GM12891 (cell line): Measurements from ENCODE around the gene GLIS1.

Source experiments
- POLR2A ChIP-seq: IDR thresholded peaks from 2 replicates; pipeline ENCODE4 v1.6.1; 2011; ENCODE audit warnings: low read depth, low read length, control low read depth
- POLR2AphosphoS5 ChIP-seq: IDR thresholded peaks from 2 replicates; pipeline ENCODE4 v1.6.1; 2011; ENCODE audit warnings: low read depth, low read length, control low read depth
- POU2F2 ChIP-seq: IDR thresholded peaks from 2 replicates; pipeline ENCODE4 v1.6.1; 2011; ENCODE audit warnings: low read depth, mild to moderate bottlenecking, control low read depth, low read length, moderate library complexity
- TAF1 ChIP-seq: IDR thresholded peaks from 2 replicates; pipeline ENCODE4 v1.6.1; 2011; ENCODE audit warnings: low read depth, low read length, control low read depth

GRCh38 chr1:53527368-53527767, 211.6 kb downstream of the GLIS1 start:
- TF ChIP-seq POLR2A (no peak), POLR2AphosphoS5 (no peak), TAF1 (no peak), POU2F2 (no peak)
